Activated CD4-positive, alpha-beta T cell treated with anti-CD3 and anti-CD28 coated beads for 4 hours (primary cell): ENCODE data around the gene DCUN1D2.
"Not testable (repeated sequence)": the region's sequence is repeated elsewhere in the genome, so short reads cannot be mapped to it uniquely, and the experiment has no call there.

Experiments used
- DNase-seq, 2 donors: peaks; one replicate each; pipeline ENCODE4 v3.0.0-alpha.2; 2020

The DCUN1D2 gene

GRCh38 chr13:113489549-113490495 lies 689 bp downstream of the DCUN1D2 start:
- DNase-seq, result peak; percentile 26 to 27

DNA sequence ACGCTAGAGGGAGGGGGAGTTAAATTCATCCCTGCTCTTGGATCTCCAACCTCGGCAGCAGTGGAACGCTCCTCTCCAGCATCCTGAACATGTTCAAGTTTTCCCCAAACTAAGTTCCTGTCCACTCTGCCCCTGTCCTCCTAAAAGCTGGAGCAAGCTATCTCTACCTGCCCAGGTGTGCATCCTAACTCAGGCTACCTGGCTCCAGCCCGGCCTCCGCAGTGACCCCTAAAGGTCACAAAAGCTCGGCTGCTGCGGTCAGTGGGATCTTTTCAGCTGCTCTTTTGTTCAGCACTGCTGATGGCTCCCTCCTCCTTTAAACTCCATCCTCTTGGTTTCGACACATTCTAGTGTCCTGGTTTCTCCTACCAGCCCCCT lies 1.4 kb downstream of the DCUN1D2 start:
- DNase-seq, result no peak

GRCh38 chr13:113488283-113488682 lies 2.2 kb downstream of the DCUN1D2 start:
- no peak for DNase-seq

DNA sequence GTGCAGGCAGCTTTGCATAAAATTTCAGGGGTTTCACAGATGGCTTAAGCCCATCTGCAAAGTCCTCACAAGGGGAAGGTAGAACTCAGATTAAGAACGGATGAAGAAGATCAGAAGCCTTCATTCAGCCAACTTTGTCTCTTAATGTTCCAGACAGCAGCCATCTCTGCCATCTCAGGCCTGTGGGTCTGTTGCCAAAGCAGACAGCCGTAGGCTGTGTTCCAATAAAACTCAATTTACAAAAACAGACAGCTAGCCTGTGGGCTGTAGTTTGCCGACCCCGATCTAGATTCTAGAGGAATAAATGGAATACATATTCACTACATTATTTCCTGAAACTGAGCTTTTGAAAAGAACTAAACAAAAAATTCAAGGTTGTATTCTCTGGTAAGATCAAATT lies 3.8 kb downstream of the DCUN1D2 start:
- no peak for DNase-seq

GRCh38 chr13:113485545-113485944 lies 5.0 kb downstream of the DCUN1D2 start:
- DNase-seq, result no peak

GRCh38 chr13:113483504-113484293 lies 6.8 kb downstream of the DCUN1D2 start:
- DNase-seq, result no peak

GRCh38 chr13:113483081-113483480 lies 7.4 kb downstream of the DCUN1D2 start:
- DNase-seq, result no peak

- no peak for DNase-seq
These were observed 11.3 kb downstream of the DCUN1D2 start for GRCh38 chr13:113479179-113479578.

DNA sequence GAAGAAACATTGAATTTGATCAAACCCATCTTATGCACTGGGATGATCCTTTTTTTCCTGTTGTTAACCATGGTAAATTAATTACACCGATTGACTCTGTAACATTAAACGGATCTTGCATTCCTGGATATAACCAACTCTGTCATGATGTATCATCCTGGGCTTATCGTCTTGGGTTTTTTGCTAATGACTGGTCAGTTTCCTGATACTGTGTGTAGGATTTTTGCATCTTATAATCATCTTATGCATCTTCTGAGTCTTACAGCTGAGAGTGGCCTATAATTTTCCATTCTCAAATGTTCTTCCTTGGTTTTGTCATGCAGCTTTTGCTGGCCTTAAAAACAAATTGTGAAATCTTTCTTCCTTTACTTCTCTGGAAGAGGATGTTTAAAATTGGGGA lies 12.8 kb downstream of the DCUN1D2 start:
- DNase-seq, result no peak

GRCh38 chr13:113476811-113477210 lies 13.7 kb downstream of the DCUN1D2 start:
- no peak for DNase-seq

- DNase-seq, result no peak
These were observed 14.6 kb downstream of the DCUN1D2 start for GRCh38 chr13:113475911-113476310.

DNA sequence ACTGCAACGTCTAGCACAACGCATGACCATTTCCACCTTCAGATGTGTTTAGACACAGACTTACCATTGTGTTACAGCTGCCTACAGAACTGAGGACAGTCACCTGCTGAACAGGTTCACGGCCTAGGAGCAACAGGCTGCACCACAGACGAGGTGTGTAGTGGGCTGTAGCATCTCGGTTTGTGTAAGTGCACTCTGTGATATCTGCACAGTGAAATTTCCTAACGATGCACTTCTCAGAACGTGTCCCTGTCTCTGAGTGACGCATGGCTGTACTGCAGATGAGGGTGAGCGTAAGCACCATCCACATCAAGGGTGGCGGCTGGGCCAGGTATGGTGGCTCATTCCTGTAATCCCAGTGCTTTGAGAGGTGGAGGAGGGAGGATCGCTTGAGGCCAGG lies 15.2 kb downstream of the DCUN1D2 start:
- DNase-seq, result no peak

DNA sequence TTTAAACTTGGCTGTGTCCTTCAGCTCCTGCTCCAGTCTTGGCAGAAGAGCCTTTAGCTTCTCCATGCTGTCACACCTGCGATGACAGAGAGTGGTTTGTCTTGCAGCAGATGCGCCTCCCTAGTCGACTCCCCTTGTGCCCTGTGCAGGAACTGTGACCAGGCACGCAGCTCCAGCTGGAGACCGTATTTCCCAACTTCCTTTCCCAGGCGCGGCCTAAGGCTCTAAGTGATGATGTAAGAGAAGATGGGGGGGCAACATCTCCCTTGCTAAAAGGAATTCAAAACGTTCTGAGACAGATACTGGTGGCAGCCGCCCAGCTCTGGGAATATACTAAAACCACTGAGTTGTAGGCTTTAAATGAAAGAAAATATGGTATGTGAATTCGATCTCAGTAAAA lies 16.3 kb downstream of the DCUN1D2 start:
- no peak for DNase-seq

DNA sequence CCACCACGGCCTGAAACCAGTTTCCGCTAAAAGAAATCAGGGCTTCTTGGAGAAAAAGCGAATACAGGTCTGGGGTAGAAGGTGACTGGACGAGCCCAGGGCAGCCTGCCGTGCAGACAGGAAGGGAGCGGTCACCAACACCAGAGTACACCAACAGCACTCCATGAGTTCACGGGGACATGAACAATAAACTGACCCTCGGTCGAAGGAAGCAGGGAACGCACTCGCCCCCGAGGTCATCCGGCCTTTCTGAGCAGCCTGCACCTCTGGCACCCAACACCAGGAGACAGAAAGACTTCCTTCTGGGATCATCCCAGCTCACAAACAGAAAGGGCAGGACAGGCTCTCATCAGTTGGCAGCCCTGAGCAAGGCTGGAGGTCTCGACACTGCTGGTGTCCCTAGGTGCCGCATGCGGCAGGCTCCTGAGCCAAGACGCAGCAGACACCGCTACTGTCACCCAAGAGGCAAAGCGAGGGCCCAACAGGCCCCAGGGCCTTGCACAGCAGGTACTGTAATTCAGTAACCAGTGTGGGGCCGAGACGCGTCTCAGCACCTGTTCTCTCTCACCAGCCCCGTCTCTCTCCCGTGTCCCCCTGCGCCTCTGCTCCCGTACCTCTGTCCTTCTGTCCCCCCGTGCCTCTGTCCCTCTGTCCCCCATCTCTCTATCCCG lies 18.0 kb downstream of the DCUN1D2 start:
- no peak for DNase-seq

- DNase-seq, result no peak
These were observed 18.7 kb downstream of the DCUN1D2 start for GRCh38 chr13:113471844-113472243.

DNA sequence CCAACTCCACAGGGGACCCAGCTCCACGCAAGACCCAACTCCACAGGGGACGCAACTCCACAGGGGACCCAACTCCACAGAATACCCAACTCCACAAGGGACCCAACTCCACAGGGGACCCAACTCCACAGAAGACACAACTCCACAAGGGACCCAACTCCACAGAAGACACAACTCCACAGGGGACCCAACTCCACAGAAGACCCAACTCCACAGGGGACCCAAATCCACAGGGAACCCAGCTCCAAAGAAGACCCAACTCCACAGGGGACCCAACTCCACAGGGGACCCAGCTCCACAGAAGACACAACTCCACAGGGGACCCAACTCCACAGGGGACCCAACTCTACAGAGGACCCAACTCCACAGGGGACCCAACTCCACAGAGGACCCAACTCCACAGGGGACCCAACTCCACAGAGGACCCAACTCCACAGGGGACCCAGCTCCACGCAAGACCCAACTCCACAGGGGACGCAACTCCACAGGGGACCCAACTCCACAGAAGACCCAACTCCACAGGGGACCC lies 19.8 kb downstream of the DCUN1D2 start:
- DNase-seq, result not testable (repeated sequence)

DNA sequence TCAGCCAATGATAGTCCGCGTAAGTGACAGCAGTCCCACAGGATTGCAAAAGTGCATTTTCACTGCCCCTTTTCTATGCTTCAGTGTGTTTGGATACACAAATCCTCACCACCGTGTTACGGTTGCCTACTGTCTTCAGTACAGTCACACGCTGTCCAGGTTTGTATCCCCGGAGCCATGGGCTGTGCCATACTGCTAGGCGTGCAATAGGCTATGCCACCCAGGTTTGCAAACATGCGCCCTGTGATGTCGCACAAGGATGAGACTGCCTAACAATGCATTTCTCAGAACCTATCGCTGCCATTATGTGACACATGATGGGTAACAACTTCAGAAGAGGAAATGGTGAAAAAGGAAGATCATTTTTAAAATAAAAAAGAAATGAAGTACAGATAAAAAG lies 20.4 kb downstream of the DCUN1D2 start:
- DNase-seq, result no peak

- no peak for DNase-seq
These were observed 20.9 kb downstream of the DCUN1D2 start for GRCh38 chr13:113469582-113469981.

DNA sequence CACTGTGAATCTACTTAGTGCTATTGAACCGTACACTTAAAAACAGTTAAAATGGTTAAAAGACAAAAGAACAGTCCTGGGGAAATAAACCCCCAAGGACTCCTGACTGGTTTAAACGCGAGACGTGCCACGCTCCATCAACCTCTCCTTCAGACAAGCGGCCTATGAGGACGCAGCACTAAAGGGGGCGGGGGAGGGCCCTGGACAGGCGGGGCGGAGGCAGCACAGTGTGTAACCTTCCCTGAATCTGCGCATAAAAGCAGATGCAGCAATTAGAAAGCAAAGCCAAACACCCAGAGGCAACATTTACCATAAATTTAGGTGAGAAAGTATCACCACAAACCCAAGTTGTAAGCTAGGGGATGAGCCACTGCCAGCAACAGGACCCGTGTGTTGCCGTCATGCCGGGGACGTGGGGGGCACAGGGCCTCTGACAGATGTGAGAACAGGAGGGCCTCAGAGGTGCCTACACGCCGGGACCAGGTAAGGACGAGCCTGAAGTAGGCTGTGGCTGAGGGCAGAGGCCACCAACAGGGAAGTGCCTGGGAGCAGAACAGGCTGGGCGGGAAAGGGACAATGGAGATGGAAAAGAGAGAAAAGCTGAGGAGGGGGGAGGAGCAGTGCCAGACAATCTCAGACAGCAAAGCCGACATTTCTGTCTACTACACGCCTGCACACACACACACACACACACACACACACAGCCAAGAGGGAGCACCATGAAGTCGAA lies 21.9 kb downstream of the DCUN1D2 start:
- DNase-seq, result no peak

DNA sequence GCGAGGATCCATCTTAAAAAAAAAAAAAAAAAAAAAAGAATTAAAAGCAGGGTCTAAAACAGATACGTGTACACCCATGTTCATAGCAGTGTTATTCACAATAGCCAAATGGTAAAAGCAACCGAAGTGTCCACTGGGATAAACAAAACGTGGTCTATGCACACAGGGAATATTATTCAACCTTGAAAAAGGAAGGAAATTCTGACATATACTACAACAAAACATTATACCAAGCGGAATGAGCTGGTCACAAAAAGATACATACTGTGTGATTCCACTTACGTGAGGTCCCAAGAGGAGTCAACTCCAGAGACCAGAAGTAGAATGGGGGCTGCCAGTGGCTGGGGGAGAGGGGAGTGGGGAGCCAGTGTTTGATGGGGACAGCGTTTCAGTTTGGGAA lies 22.5 kb downstream of the DCUN1D2 start:
- DNase-seq, result no peak

GRCh38 chr13:113466383-113466782 lies 24.1 kb downstream of the DCUN1D2 start:
- no peak for DNase-seq

DNA sequence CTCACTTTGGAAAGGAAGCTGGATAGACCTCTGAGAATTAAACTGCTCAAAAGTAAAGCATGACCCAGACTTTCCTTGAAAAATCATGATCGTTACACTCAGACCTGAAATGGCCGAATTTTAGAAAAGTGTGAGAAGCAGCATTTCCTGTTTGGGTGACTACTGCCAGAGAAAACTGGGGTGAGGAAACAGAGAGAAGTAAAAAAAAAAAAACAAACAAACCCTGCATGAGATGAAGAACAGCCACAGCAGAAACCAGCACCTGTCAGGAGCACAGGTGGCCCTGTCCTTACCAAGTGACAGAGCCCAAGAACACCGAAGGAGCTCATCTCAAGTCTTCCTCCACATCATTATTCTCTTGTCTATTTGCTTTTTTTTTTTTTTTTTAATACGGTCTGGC lies 25.2 kb downstream of the DCUN1D2 start:
- no peak for DNase-seq

GRCh38 chr13:113464476-113464875 lies 26.0 kb downstream of the DCUN1D2 start:
- no peak for DNase-seq
